Trophoblast cell (in vitro differentiated cells and primary cell): ENCODE results near the gene VAMP4.

ENCODE experiments used
- DNase-seq, 2 donors: peaks; one replicate each; pipeline ENCODE4 v3.0.0-alpha.2; 2016
- H2AFZ ChIP-seq: 2 replicates; pipeline ENCODE4 v1.6.1; 2013; ENCODE audit warnings: low read length, moderate library complexity, mild to moderate bottlenecking; ENCODE audit not compliant: insufficient read depth, poor library complexity
- H2AK5ac ChIP-seq: 2 replicates; pipeline ENCODE4 v1.6.1; 2013; ENCODE audit warnings: mild to moderate bottlenecking, low read length
- H2BK120ac ChIP-seq: 2 replicates; pipeline ENCODE4 v1.6.1; 2013; ENCODE audit warnings: low read length, mild to moderate bottlenecking, moderate library complexity; ENCODE audit not compliant: insufficient read depth, poor library complexity
- H2BK12ac ChIP-seq: 2 replicates; pipeline ENCODE4 v1.6.1; 2013; ENCODE audit warnings: mild to moderate bottlenecking, low read length, moderate library complexity
- H2BK5ac ChIP-seq: 2 replicates; pipeline ENCODE4 v1.6.1; 2013; ENCODE audit warnings: low read length, low read depth, moderate library complexity, mild to moderate bottlenecking; ENCODE audit not compliant: poor library complexity
- H3K14ac ChIP-seq: 2 replicates; pipeline ENCODE4 v1.6.1; 2013; ENCODE audit warnings: mild to moderate bottlenecking, low read length
- H3K18ac ChIP-seq: 2 replicates; pipeline ENCODE4 v1.6.1; 2013; ENCODE audit warnings: mild to moderate bottlenecking, low read length
- H3K23ac ChIP-seq: 2 replicates; pipeline ENCODE4 v1.6.1; 2013; ENCODE audit warnings: low read length
- H3K27ac ChIP-seq: 2 replicates; pipeline ENCODE4 v1.5.1; 2013; ENCODE audit warnings: low read depth, mild to moderate bottlenecking, inconsistent platforms, low read length, moderate library complexity
- H3K27me3 ChIP-seq: 2 replicates; pipeline ENCODE4 v1.6.1; 2013; ENCODE audit warnings: inconsistent platforms, mild to moderate bottlenecking, low read length, moderate library complexity; ENCODE audit not compliant: insufficient read depth
- H3K36me3 ChIP-seq, 2 experiments: 1 replicate in 1 of 2; 2 replicates in 1 of 2; pipeline ENCODE4 v1.6.1; 2013; ENCODE audit warnings: low read length in 2 of 2, mild to moderate bottlenecking in 2 of 2, moderate library complexity in 1 of 2; ENCODE audit not compliant: insufficient read depth in 2 of 2, control insufficient read depth in 1 of 2
- H3K4ac ChIP-seq: 2 replicates; pipeline ENCODE4 v1.6.1; 2013; ENCODE audit warnings: low read depth, mild to moderate bottlenecking, low read length, moderate library complexity
- H3K4me1 ChIP-seq, 2 experiments: 1 replicate in 1 of 2; 2 replicates in 1 of 2; pipeline ENCODE4 v1.6.1; 2013; ENCODE audit warnings: low read length in 2 of 2, mild to moderate bottlenecking in 2 of 2, moderate library complexity in 1 of 2; ENCODE audit not compliant: insufficient read depth in 2 of 2, control insufficient read depth in 1 of 2
- H3K4me2 ChIP-seq: 2 replicates; pipeline ENCODE4 v1.6.1; 2013; ENCODE audit warnings: inconsistent platforms, mild to moderate bottlenecking, low read length, moderate library complexity
- H3K4me3 ChIP-seq: 2 replicates; pipeline ENCODE4 v1.5.1; 2013; ENCODE audit warnings: mild to moderate bottlenecking, low read depth, low read length, inconsistent platforms
- H3K79me1 ChIP-seq: one replicate; pipeline ENCODE4 v1.6.1; 2013; ENCODE audit warnings: low read length
- H3K79me2 ChIP-seq: 2 replicates; pipeline ENCODE4 v1.6.1; 2013; ENCODE audit warnings: low read length, mild to moderate bottlenecking; ENCODE audit not compliant: control insufficient read depth, insufficient read depth, poor library complexity
- H3K9ac ChIP-seq: 2 replicates; pipeline ENCODE4 v1.6.1; 2013; ENCODE audit warnings: mild to moderate bottlenecking, low read length
- H3K9me3 ChIP-seq: 2 replicates; pipeline ENCODE4 v1.6.1; 2013; ENCODE audit warnings: low read depth, mild to moderate bottlenecking, control low read depth, inconsistent platforms, low read length; ENCODE audit not compliant: insufficient read depth
- H4K12ac ChIP-seq: 2 replicates; pipeline ENCODE4 v1.6.1; 2013; ENCODE audit warnings: low read depth, mild to moderate bottlenecking, low read length, moderate library complexity
- H4K8ac ChIP-seq: 2 replicates; pipeline ENCODE4 v1.6.1; 2013; ENCODE audit warnings: low read depth, mild to moderate bottlenecking, low read length, moderate library complexity
- H4K91ac ChIP-seq: one replicate; pipeline ENCODE4 v1.6.1; 2013; ENCODE audit warnings: low read depth, mild to moderate bottlenecking, low read length, moderate library complexity
- WGBS: extraction: QIAGEN DNeasy Blood & Tissue Kit; methylation state at CpG from one replicate; pipeline ENCODE4 v1.1.7; 2013; ENCODE audit warnings: missing lambda C conversion rate; ENCODE audit not compliant: insufficient read length, insufficient coverage; ENCODE audit errors: extremely low coverage; 5-methylcytosine and 5-hydroxymethylcytosine counted together

VAMP4 gene

DNA sequence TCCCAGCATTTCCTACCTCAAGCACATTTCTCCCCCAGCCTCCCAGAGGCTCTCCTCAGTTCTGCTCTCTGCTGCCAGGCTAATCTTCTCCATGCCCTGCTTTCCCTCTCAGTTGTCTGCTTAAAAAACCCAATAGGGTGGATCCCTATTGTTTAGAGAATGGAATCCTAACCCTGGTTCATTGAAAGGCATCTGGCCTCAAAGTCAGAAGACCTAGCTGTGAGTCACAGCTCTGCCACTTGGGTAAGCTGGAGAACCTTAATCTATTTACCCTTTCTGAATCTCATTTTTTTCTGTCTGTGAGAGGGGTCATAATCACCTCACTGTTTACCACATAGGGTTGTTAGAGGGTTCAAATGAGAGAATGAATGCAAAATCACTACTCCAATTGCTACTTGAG is 76.9 kb downstream of the VAMP4 start:
- Histone ChIP-seq H2AK5ac (no peak overlapping the region), H3K4me2 (no peak overlapping the region), H2AFZ (no peak overlapping the region), H2BK120ac (no peak overlapping the region), H3K79me2 (no peaks in the 10 kb centered on the region), H3K23ac (no peak overlapping the region), H2BK5ac (no peak overlapping the region), H2BK12ac (no peak overlapping the region), H3K18ac (no peak overlapping the region), H3K27me3 (no peaks in the 10 kb centered on the region), H3K14ac (no peak overlapping the region), H4K12ac (no peak overlapping the region), H3K79me1 (peaks cover 3% of the 10 kb centered on the region), H3K4me1 (peaks cover 3 to 4% of the 10 kb centered on the region in 2 experiments), H3K9ac (peak overlapping the region; percentile 32), H4K91ac (no peak overlapping the region), H3K36me3 (no peaks in the 10 kb centered on the region), H3K9me3 (no peaks in the 10 kb centered on the region), H3K27ac (no peak overlapping the region), H3K4me3 (no peak overlapping the region), H4K8ac (no peak overlapping the region), H3K4ac (no peak overlapping the region)
- no peak for DNase-seq

DNA sequence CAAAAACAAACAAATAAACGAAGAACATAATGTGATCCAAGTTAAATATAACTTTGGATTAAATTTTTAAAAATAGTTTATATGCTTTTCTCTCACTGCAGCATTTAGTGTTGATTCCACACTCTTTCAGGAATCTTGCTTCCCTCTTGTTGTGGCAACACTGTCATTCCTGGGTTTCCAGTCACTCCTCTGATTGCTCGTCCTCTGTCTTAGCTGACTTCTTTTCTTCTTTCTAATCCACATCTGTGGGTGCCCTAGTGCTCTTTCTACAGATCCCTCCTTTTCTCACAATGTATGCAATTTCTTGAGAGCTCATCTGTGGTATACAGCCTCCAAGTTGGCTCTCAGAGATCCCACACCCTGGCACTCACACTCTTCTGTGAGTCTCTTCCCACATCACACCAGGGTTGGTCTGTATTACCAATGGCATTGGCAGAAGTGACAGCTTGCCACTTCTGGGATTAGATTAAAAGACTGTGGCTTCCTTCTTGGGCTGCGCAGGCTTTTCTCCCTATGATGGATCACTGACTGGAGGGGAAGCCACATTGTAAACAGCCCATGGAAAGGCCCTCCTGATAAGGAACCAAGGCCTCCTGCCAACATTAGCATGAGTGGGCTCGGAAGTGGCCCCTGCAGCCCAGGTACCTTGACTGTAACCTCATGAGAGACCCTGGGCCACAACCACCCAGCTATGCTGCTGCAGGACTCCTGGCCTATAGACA is 77.8 kb downstream of the VAMP4 start:
- Histone ChIP-seq H2AK5ac (no peak overlapping the region), H3K27ac (no peak overlapping the region), H3K4me2 (no peak overlapping the region), H2AFZ (no peak overlapping the region), H3K18ac (no peak overlapping the region), H3K4ac (no peak overlapping the region), H3K79me2 (no peaks in the 10 kb centered on the region), H2BK120ac (no peak overlapping the region), H4K12ac (no peak overlapping the region), H3K79me1 (peaks cover 3% of the 10 kb centered on the region), H2BK12ac (no peak overlapping the region), H3K27me3 (no peaks in the 10 kb centered on the region), H3K14ac (no peak overlapping the region), H4K91ac (no peak overlapping the region), H4K8ac (no peak overlapping the region), H3K9me3 (no peaks in the 10 kb centered on the region), H3K4me3 (no peak overlapping the region), H2BK5ac (no peak overlapping the region), H3K36me3 (no peaks in the 10 kb centered on the region), H3K4me1 (peaks cover 3 to 4% of the 10 kb centered on the region in 2 experiments), H3K9ac (no peak overlapping the region), H3K23ac (no peak overlapping the region)
- no peak for DNase-seq
- WGBS = no CpG with 5 or more reads among the region's 4 CpGs

DNA sequence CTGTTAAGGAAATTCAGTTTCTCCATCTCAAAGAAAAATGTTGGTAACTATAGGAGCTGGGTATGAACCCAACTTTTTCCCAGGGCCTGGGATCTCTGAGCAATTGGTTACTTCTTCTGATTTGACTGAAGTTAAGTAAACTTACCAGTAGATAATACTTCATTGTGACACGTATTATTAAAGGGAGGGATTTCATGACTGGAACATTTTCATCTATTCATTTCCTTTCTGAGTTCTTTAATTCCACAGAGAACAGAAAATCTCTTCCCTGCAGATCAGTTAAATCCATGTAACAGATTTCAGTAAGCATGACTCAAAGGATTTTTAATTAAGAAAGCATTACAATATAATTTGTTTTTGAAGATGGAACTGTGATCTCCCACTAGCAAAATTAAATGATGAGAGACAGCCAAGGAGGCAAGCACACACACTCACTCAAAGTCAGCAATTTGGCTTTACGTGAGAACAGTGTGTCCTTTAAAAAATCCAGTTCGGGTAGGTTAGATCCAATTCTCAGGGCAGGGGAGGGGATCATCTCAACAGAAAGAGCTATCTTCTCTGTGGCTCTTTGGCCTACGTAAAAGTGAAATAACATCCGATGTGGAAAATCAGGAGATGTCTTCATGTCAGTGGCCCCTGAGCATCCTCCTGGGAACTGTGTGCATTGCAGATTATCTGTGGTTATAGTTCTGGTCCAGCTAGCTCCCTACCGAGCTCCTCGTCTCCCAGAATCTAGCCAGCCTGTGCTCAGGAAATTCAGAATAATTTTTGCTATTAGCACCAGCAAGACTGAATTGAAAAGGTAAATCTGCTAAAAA is 78.6 kb downstream of the VAMP4 start:
- H3K79me2 ChIP-seq = no peaks in the 10 kb centered on the region
- no peak overlapping the region for H2AFZ ChIP-seq
- no peak overlapping the region for H4K8ac ChIP-seq
- no peak for DNase-seq
- H3K9ac ChIP-seq = no peak overlapping the region
- H3K27ac ChIP-seq = no peak overlapping the region
- no peak overlapping the region for H3K4me3 ChIP-seq
- peaks cover 3 to 4% of the 10 kb centered on the region in 2 experiments for H3K4me1 ChIP-seq
- H3K9me3 ChIP-seq = no peaks in the 10 kb centered on the region
- H2BK12ac ChIP-seq = no peak overlapping the region
- no peak overlapping the region for H3K18ac ChIP-seq
- H2BK5ac ChIP-seq = no peak overlapping the region
- no peaks in the 10 kb centered on the region for H3K27me3 ChIP-seq
- no peak overlapping the region for H2AK5ac ChIP-seq
- H2BK120ac ChIP-seq = no peak overlapping the region
- H3K4me2 ChIP-seq = no peak overlapping the region
- no peak overlapping the region for H3K23ac ChIP-seq
- peaks cover 3% of the 10 kb centered on the region for H3K79me1 ChIP-seq
- no CpG with 5 or more reads among the region's 7 CpGs for WGBS
- H4K91ac ChIP-seq = no peak overlapping the region
- H3K36me3 ChIP-seq = no peaks in the 10 kb centered on the region
- no peak overlapping the region for H4K12ac ChIP-seq
- no peak overlapping the region for H3K14ac ChIP-seq
- no peak overlapping the region for H3K4ac ChIP-seq

DNA sequence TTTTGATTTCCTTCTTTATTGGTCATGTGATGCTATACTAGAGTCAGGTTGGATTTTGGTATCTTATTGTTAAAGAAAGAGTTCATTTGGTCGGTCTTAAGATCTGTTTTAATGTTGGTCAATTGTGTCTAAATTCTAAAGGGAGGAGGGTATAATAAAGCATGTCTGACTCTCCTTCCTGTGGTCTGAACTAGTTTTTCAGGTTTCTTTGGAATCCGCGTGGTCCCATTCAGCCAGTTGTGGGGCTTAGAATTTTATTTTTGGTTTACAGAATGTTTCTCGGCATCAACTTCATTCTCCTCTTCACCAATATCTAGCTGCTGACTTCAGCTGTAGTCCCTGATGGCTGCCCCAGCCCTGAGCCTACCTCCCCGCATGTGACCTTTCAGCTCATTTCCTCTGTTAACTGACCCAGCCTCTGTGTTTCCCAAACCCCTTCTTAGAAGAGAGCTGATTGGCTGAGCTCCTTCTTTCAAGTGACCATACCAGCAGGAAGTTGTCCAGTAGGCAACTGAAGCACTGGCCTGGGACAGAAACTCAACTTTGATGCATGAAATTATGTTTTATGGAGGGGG is 80.7 kb downstream of the VAMP4 start:
- H4K91ac ChIP-seq = peak overlapping the region; percentile 11

More for the DNA sequence above, 80.7 kb downstream of the VAMP4 start:
- Histone ChIP-seq H3K79me2 (no peaks in the 10 kb centered on the region), H3K4me1 (peaks cover 3 to 4% of the 10 kb centered on the region in 2 experiments), H3K4ac (no peak overlapping the region), H3K27me3 (no peaks in the 10 kb centered on the region), H2BK5ac (peak overlapping the region; percentile 8), H4K12ac (no peak overlapping the region), H2BK120ac (peak overlapping the region; percentile 44), H2AFZ (peak overlapping the region; percentile 44), H3K9me3 (no peaks in the 10 kb centered on the region), H3K4me2 (peak overlapping the region; percentile 32), H2AK5ac (no peak overlapping the region), H3K23ac (no peak overlapping the region), H3K36me3 (no peaks in the 10 kb centered on the region), H2BK12ac (peak overlapping the region; percentile 21), H3K27ac (no peak overlapping the region), H3K4me3 (no peak overlapping the region), H4K8ac (peak overlapping the region; percentile 10), H3K9ac (no peak overlapping the region), H3K18ac (no peak overlapping the region), H3K14ac (no peak overlapping the region), H3K79me1 (peaks cover 3% of the 10 kb centered on the region)
- peak in 1 of 2 donors; percentile 55 for DNase-seq
- no CpG with 5 or more reads among the region's 5 CpGs for WGBS
